HCT116 (cell line): ENCODE data around the gene ROCK2. TPM values are rescaled to one million over a fixed set of nuclear protein-coding genes. Genes with fewer than 3 reads are reported as not detected.

Experiments
- ATAC-seq: fragments of 200-7000 bp; cut with Tn5 transposase; 2 replicates; pipeline ENCODE4 v1.9.1; 2020; ENCODE audit warnings: mild to moderate bottlenecking, moderate library complexity
- BruUV-seq: library from RNA; stranded (reverse); fragments of 400-500 nt; replicated peaks from 2 replicates; lab custom pipeline; 2021; lab: Mats Ljungman, UMichigan
- CTCF ChIA-PET: fragments of 300-600 bp; sonication (Branson Sonifier 250); formaldehyde crosslinking; loops from one replicate; lab custom pipeline; 2021; ENCODE audit warnings: antibody characterized with exemption; lab: Charles Lee
- POLR2A ChIA-PET: fragments of 300-600, 350-600 bp; sonication (Branson Sonifier 250); formaldehyde crosslinking; loops from one replicate; lab custom pipeline; 2021; ENCODE audit warnings: antibody characterized with exemption; lab: Charles Lee
- RAD21 ChIA-PET, 2 experiments: fragments of 300-600 bp; sonication (Branson Sonifier 250); formaldehyde crosslinking; loops; one replicate each; lab custom pipeline; 2023; ENCODE audit warnings: low total read pairs in 2 of 2; ENCODE audit not compliant: uncharacterized antibody in 2 of 2, unreplicated experiment in 2 of 2, low non-redundant PET in 1 of 2; lab: Charles Lee
- DNase-seq: peaks from one replicate; pipeline ENCODE4 v3.0.0-alpha.2; 2010; ENCODE audit warnings: low read depth, low spot score
- H2AFZ ChIP-seq: fragments of 200-600 bp; shearing (Covaris generic), sonication (generic); 2 replicates; pipeline ENCODE4 v1.6.1; 2017; ENCODE audit warnings: low read depth, mixed run types, mixed read lengths, antibody characterized with exemption, low read length; ENCODE audit not compliant: poor library complexity, severe bottlenecking
- H3K27ac ChIP-seq: 2 replicates; pipeline ENCODE4 v1.5.1; 2012; ENCODE audit warnings: low read depth, low read length
- H3K27me3 ChIP-seq: fragments of 200-600 bp; sonication (generic); 2 replicates; pipeline ENCODE4 v1.6.1; 2016; ENCODE audit warnings: mixed run types, low read length, mixed read lengths; ENCODE audit not compliant: insufficient read depth
- H3K36me3 ChIP-seq, 2 experiments: fragments of 200-500 bp in 1 of 2; fragments of 200-600 bp in 1 of 2; sonication (Bioruptor generic) in 1 of 2; sonication (generic) in 1 of 2; 2 replicates each; pipeline versions ENCODE4 v1.5.1 to v1.6.1; 2014 to 2016; ENCODE audit warnings: low read length in 2 of 2, inconsistent platforms in 1 of 2, mixed read lengths in 1 of 2, mixed run types in 1 of 2; ENCODE audit not compliant: insufficient read depth in 2 of 2, control insufficient read depth in 1 of 2
- H3K4me1 ChIP-seq, 2 experiments: fragments of 200-600 bp in 1 of 2; sonication (generic) in 1 of 2; 2 replicates each; pipeline versions ENCODE4 v1.5.1 to v1.6.1; 2012 to 2017; ENCODE audit warnings: low read length in 2 of 2, inconsistent platforms in 1 of 2, mild to moderate bottlenecking in 1 of 2, mixed read lengths in 1 of 2, mixed run types in 1 of 2, moderate library complexity in 1 of 2; ENCODE audit not compliant: insufficient read depth in 2 of 2, control insufficient read depth in 1 of 2
- H3K4me2 ChIP-seq: fragments of 200-600 bp; sonication (generic); 2 replicates; pipeline ENCODE4 v1.6.1; 2017; ENCODE audit warnings: mixed run types, low read length, mixed read lengths
- H3K4me3 ChIP-seq, 2 experiments: fragments of 200-600 bp in 1 of 2; sonication (generic) in 1 of 2; replicated peaks in 1 of 2; 2 replicates each; pipeline ENCODE4 v1.5.1; 2011 to 2016; ENCODE audit warnings: low read length in 2 of 2, control low read depth in 1 of 2, low read depth in 1 of 2, mild to moderate bottlenecking in 1 of 2, mixed read lengths in 1 of 2, mixed run types in 1 of 2
- H3K79me2 ChIP-seq: fragments of 200-600 bp; sonication (generic); 2 replicates; pipeline ENCODE4 v1.6.1; 2017; ENCODE audit warnings: mild to moderate bottlenecking, mixed run types, low read length, moderate library complexity, mixed read lengths; ENCODE audit not compliant: insufficient read depth
- H3K9ac ChIP-seq: fragments of 200-600 bp; sonication (generic); 2 replicates; pipeline ENCODE4 v1.6.1; 2016; ENCODE audit warnings: low read length, mixed read lengths
- H3K9me2 ChIP-seq: fragments of 200-600 bp; sonication (generic), shearing (Covaris generic); 2 replicates; pipeline ENCODE4 v1.6.1; 2017; ENCODE audit warnings: mixed run types, mild to moderate bottlenecking, moderate library complexity; ENCODE audit not compliant: insufficient read depth
- H3K9me3 ChIP-seq, 2 experiments: fragments of 200-500 bp in 1 of 2; fragments of 200-600 bp in 1 of 2; sonication (Bioruptor generic) in 1 of 2; sonication (generic) in 1 of 2; 2 replicates each; pipeline ENCODE4 v1.6.1; 2014 to 2017; ENCODE audit warnings: low read length in 2 of 2, mixed read lengths in 2 of 2, inconsistent platforms in 1 of 2, low read depth in 1 of 2, mild to moderate bottlenecking in 1 of 2, mixed run types in 1 of 2, moderate library complexity in 1 of 2; ENCODE audit not compliant: control insufficient read depth in 1 of 2, insufficient read depth in 1 of 2
- H4K20me1 ChIP-seq: fragments of 200-600 bp; sonication (generic), shearing (Covaris generic); 2 replicates; pipeline ENCODE4 v1.6.1; 2017; ENCODE audit warnings: mixed run types, mild to moderate bottlenecking, moderate library complexity; ENCODE audit not compliant: insufficient read depth
- ATF3 ChIP-seq: IDR thresholded peaks from 2 replicates; pipeline ENCODE4 v1.6.1; 2012
- EGR1 ChIP-seq: IDR thresholded peaks from 2 replicates; pipeline ENCODE4 v1.6.1; 2012; ENCODE audit warnings: low read depth
- ELF1 ChIP-seq: IDR thresholded peaks from 2 replicates; pipeline ENCODE4 v1.6.1; 2012; ENCODE audit warnings: low read depth, borderline replicate concordance
- FOSL1 ChIP-seq: IDR thresholded peaks from 2 replicates; pipeline ENCODE4 v1.6.1; 2012; ENCODE audit warnings: low read depth
- JUND ChIP-seq: IDR thresholded peaks from 2 replicates; pipeline ENCODE4 v1.6.1; 2012
- MAX ChIP-seq: IDR thresholded peaks from 2 replicates; pipeline ENCODE4 v1.6.1; 2012
- POLR2A ChIP-seq: IDR thresholded peaks from 2 replicates; pipeline ENCODE4 v1.7.0; 2011; ENCODE audit warnings: borderline replicate concordance; ENCODE audit not compliant: insufficient read depth, insufficient read length; ENCODE audit errors: extremely low read depth
- REST ChIP-seq: IDR thresholded peaks from 2 replicates; pipeline ENCODE4 v1.6.1; 2012; ENCODE audit warnings: low read depth
- SIN3A ChIP-seq: IDR thresholded peaks from 2 replicates; pipeline ENCODE4 v1.6.1; 2012; ENCODE audit warnings: low read depth
- TCF7L2 ChIP-seq: IDR thresholded peaks from 2 replicates; pipeline ENCODE4 v1.7.0; 2011; ENCODE audit warnings: borderline replicate concordance, inconsistent platforms; ENCODE audit not compliant: insufficient read depth, insufficient read length; ENCODE audit errors: extremely low read depth
- ZBTB33 ChIP-seq: IDR thresholded peaks from 2 replicates; pipeline ENCODE4 v1.6.1; 2011; ENCODE audit warnings: mild to moderate bottlenecking, low read length, moderate library complexity; ENCODE audit not compliant: insufficient replicate concordance; ENCODE audit errors: extremely low read depth
- ZFX ChIP-seq: fragments of 450-650 bp; IDR thresholded peaks from 2 replicates; pipeline ENCODE4 v1.6.1; 2017
- ZNF274 ChIP-seq: fragments of 200-500 bp; sonication (Bioruptor generic); IDR thresholded peaks from 2 replicates; pipeline ENCODE4 v1.6.1; 2014; ENCODE audit warnings: mild to moderate bottlenecking, low read depth, low read length, inconsistent platforms
- intact Hi-C: fragments of 100-400 bp; cut with micrococcal nuclease; formaldehyde crosslinking; loops from 2 replicates; pipeline ENCODE4 v1.10.0; 2022
- total RNA-seq: library from RNA; stranded (reverse); gene quantifications from one replicate; pipeline ENCODE4 v1.2.1, GENCODE V29; 2021; ENCODE audit not compliant: unreplicated experiment

The ROCK2 gene
- total RNA-seq, 1 experiment from 2014 or later, result 48.0 TPM

GRCh38 chr2:11346023-11346482, 1.6 kb upstream of the ROCK2 start (continued):
- TF ChIP-seq REST (no peak), MAX (no peak), ATF3 (no peak), ZFX (no peak), POLR2A (no peak)
- TF ChIP-seq, all 23 proteins: peak for 0

GRCh38 chr2:11344956-11345677, 681 bp upstream of the ROCK2 start:
- intact Hi-C loops, result loop anchor here (2.0 kb wide), 1 partner anchor 212 kb away; a partner anchor contains a TSS
- ChIA-PET CTCF (interaction anchor here (1.1 to 1.7 kb wide), 3 partner anchors 67 to 238 kb away, joined by 4 to 6 read pairs (median 4); no protein-coding TSS in a partner anchor), POLR2A (interaction anchor here (0.6 to 1.2 kb wide), 3 partner anchors 19 to 212 kb away, joined by 3 read pairs; a partner anchor contains a TSS), RAD21 (interaction anchor here (1.3 to 2.0 kb wide), 3 partner anchors 29 to 212 kb away, joined by 4 to 7 read pairs (median 5); a partner anchor contains a TSS)
- H3K9me3 ChIP-seq, result no peaks in the 10 kb centered on the region
- H3K4me3 ChIP-seq, result peak overlapping the region; percentile 50 to 92
- H4K20me1 ChIP-seq, result peaks cover 17% of the 10 kb centered on the region; the same call in 1 of the 2 replicates
- BruUV-seq, result TSS peak; percentile 83
- peak overlapping the region; percentile 95 for H3K27ac ChIP-seq
- H3K4me1 ChIP-seq, result peaks cover 45 to 54% of the 10 kb centered on the region in 2 experiments
- H3K4me2 ChIP-seq, result peak overlapping the region; percentile 92
- ATAC-seq (peak; percentile 56), DNase-seq (peak; percentile 76)
- H3K36me3 ChIP-seq, result no peaks in the 10 kb centered on the region
- H3K9ac ChIP-seq, result peak overlapping the region; percentile 74
- no peaks in the 10 kb centered on the region for H3K9me2 ChIP-seq
- H2AFZ ChIP-seq, result no peak overlapping the region
- no peaks in the 10 kb centered on the region for H3K27me3 ChIP-seq
- H3K79me2 ChIP-seq, result peaks cover 39% of the 10 kb centered on the region
- peak; percentile 65 for TF ChIP-seq TCF7L2
- peak; percentile 59 for TF ChIP-seq EGR1
- no peak for TF ChIP-seq POLR2A
- no peak for TF ChIP-seq ELF1
- no peak for TF ChIP-seq ZBTB33
- peak; percentile 59 for TF ChIP-seq SIN3A
- no peak for TF ChIP-seq REST
- no peak for TF ChIP-seq ZNF274
- peak; percentile 63 for TF ChIP-seq FOSL1
- peak; percentile 66 for TF ChIP-seq JUND
